Suprapubic skin (tissue), 4 donors: ENCODE results near the gene CTNNBL1. TPM values are rescaled to one million over a fixed set of nuclear protein-coding genes. Genes with fewer than 3 reads are reported as not detected.

Experiments
- DNase-seq, 2 donors: peaks; one replicate each; pipeline ENCODE4 v3.0.0-alpha.2; 2019; ENCODE audit warnings: low spot score in 2 of 2
- H3K27ac ChIP-seq: fragments of 200-600 bp; sonication (generic); one replicate; pipeline ENCODE4 v1.5.1; 2019
- H3K27me3 ChIP-seq: fragments of 200-600 bp; sonication (generic); one replicate; pipeline ENCODE4 v1.5.1; 2019
- H3K36me3 ChIP-seq: fragments of 200-600 bp; sonication (generic); one replicate; pipeline ENCODE4 v1.5.1; 2019
- H3K4me1 ChIP-seq: fragments of 200-600 bp; sonication (generic); one replicate; pipeline ENCODE4 v1.5.1; 2019
- H3K4me3 ChIP-seq: fragments of 200-600 bp; sonication (generic); one replicate; pipeline ENCODE4 v1.5.1; 2019; ENCODE audit warnings: mild to moderate bottlenecking
- H3K9me3 ChIP-seq: fragments of 200-600 bp; sonication (generic); one replicate; pipeline ENCODE4 v1.5.1; 2019
- CTCF ChIP-seq, 2 donors: fragments of 200-600 bp in 1 of 2; fragments of 450-650 bp in 1 of 2; sonication (generic) in 1 of 2; IDR thresholded peaks; one replicate each; pipeline ENCODE4 v1.5.1; 2016 to 2019; ENCODE audit warnings: antibody characterized with exemption in 2 of 2, mild to moderate bottlenecking in 1 of 2, moderate library complexity in 1 of 2
- EP300 ChIP-seq: sonication (generic); formaldehyde crosslinking; IDR thresholded peaks from one replicate; pipeline ENCODE4 v1.6.1; 2017; ENCODE audit warnings: antibody characterized with exemption
- POLR2A ChIP-seq, 2 donors: fragments of 450-650 bp; IDR thresholded peaks; one replicate each; pipeline ENCODE4 v1.6.1; 2017; ENCODE audit warnings: antibody characterized with exemption in 2 of 2, mild to moderate bottlenecking in 2 of 2, moderate library complexity in 2 of 2
- POLR2AphosphoS5 ChIP-seq, 3 donors: sonication (generic); formaldehyde crosslinking; IDR thresholded peaks; one replicate each; pipeline ENCODE4 v1.6.1; 2017; ENCODE audit warnings: antibody characterized with exemption in 3 of 3
- WGBS: methylation state at CpG from one replicate; pipeline ENCODE4 v1.1.5; 2018; 5-methylcytosine and 5-hydroxymethylcytosine counted together
- total RNA-seq, 4 donors: library from RNA; depleted of rRNA; stranded (reverse); fragments of >200 nt; gene quantifications; one replicate each; pipeline ENCODE4 v1.1.0, GENCODE V29; 2016

The CTNNBL1 gene
- total RNA-seq, 4 donors from 2014 or later: 17.2 to 27.4 (median 26.1) TPM

GRCh38 chr20:37759052-37759553 lies 65.3 kb downstream of the CTNNBL1 start:
- Histone ChIP-seq H3K27me3 (no peaks in the 10 kb centered on the region), H3K4me3 (no peak overlapping the region), H3K4me1 (no peaks in the 10 kb centered on the region), H3K36me3 (peaks cover 18% of the 10 kb centered on the region), H3K27ac (no peak overlapping the region), H3K9me3 (no peaks in the 10 kb centered on the region)
- no peak for TF ChIP-seq CTCF (IDR thresholded peaks at IDR 0.05)
- no peak for TF ChIP-seq EP300
- no peak for DNase-seq
- WGBS: 87% methylated on average over 6 of the region's 6 CpGs

GRCh38 chr20:37759761-37760209 lies 66.0 kb downstream of the CTNNBL1 start:
- H3K27me3 ChIP-seq: no peaks in the 10 kb centered on the region

GRCh38 chr20:37760322-37760721 lies 66.5 kb downstream of the CTNNBL1 start:
- peaks cover 20% of the 10 kb centered on the region for H3K36me3 ChIP-seq
- 98% methylated on average over 2 of the region's 2 CpGs for WGBS
- no peaks in the 10 kb centered on the region for H3K27me3 ChIP-seq

More at GRCh38 chr20:37759761-37760209, 66.0 kb downstream of the CTNNBL1 start:
- TF ChIP-seq EP300: no peak
- TF ChIP-seq POLR2A (IDR thresholded peaks at IDR 0.05): no peak
- no peak for TF ChIP-seq CTCF (IDR thresholded peaks at IDR 0.05)
- no peak for TF ChIP-seq POLR2AphosphoS5 (IDR thresholded peaks at IDR 0.05)
- DNase-seq: no peak
- Histone ChIP-seq H3K9me3 (no peaks in the 10 kb centered on the region), H3K27ac (no peak overlapping the region), H3K36me3 (peaks cover 18% of the 10 kb centered on the region), H3K4me3 (no peak overlapping the region), H3K4me1 (no peaks in the 10 kb centered on the region)
- WGBS: 95% methylated on average over 5 of the region's 5 CpGs

GRCh38 chr20:37762716-37763485 lies 69.1 kb downstream of the CTNNBL1 start:
- Histone ChIP-seq H3K9me3 (no peaks in the 10 kb centered on the region), H3K4me3 (no peak overlapping the region), H3K27me3 (no peaks in the 10 kb centered on the region), H3K4me1 (no peaks in the 10 kb centered on the region), H3K27ac (no peak overlapping the region), H3K36me3 (peaks cover 34% of the 10 kb centered on the region)
- WGBS: 90% methylated on average over 4 of the region's 4 CpGs
- no peak for DNase-seq
- TF ChIP-seq EP300 (no peak), POLR2A (IDR thresholded peaks at IDR 0.05) (no peak), CTCF (IDR thresholded peaks at IDR 0.05) (no peak)

More at GRCh38 chr20:37760322-37760721, 66.5 kb downstream of the CTNNBL1 start:
- H3K4me1 ChIP-seq: no peaks in the 10 kb centered on the region
- no peak for DNase-seq
- no peak overlapping the region for H3K27ac ChIP-seq
- H3K4me3 ChIP-seq: no peak overlapping the region
- H3K9me3 ChIP-seq: no peaks in the 10 kb centered on the region
- TF ChIP-seq CTCF (IDR thresholded peaks at IDR 0.05) (no peak), POLR2A (IDR thresholded peaks at IDR 0.05) (no peak), EP300 (no peak), POLR2AphosphoS5 (IDR thresholded peaks at IDR 0.05) (no peak)

- H3K9me3 ChIP-seq: no peaks in the 10 kb centered on the region
- 92% methylated on average over 4 of the region's 4 CpGs for WGBS
- no peaks in the 10 kb centered on the region for H3K4me1 ChIP-seq
- H3K4me3 ChIP-seq: no peak overlapping the region
- no peak for DNase-seq
- H3K27me3 ChIP-seq: no peaks in the 10 kb centered on the region
- no peak for TF ChIP-seq EP300
- no peak for TF ChIP-seq POLR2AphosphoS5 (IDR thresholded peaks at IDR 0.05)
- no peak for TF ChIP-seq CTCF (IDR thresholded peaks at IDR 0.05)
- TF ChIP-seq POLR2A (IDR thresholded peaks at IDR 0.05): no peak
- H3K36me3 ChIP-seq: peaks cover 32% of the 10 kb centered on the region
- H3K27ac ChIP-seq: no peak overlapping the region
Observed at GRCh38 chr20:37764333-37764935, 70.6 kb downstream of the CTNNBL1 start.
